Natural killer cell (primary cell): ENCODE measurements around the gene SLC4A4. TPM values are rescaled to one million over a fixed set of nuclear protein-coding genes. Genes with fewer than 3 reads are reported as not detected.

Experiments
- ATAC-seq, 3 donors: fragments of 150-1000 bp in 2 of 3; fragments of 200-7000 bp in 1 of 3; cut with Tn5 transposase; 1 replicate in 1 of 3; 2 replicates in 2 of 3; pipeline ENCODE4 v1.10.0; 2021; ENCODE audit warnings: mild to moderate bottlenecking in 2 of 3, moderate library complexity in 2 of 3
- DNase-seq, 2 donors: peaks; one replicate each; pipeline versions ENCODE4 v3.0.0 to v3.0.0-alpha.2; 2013 to 2021; ENCODE audit warnings: mixed read lengths in 1 of 2
- H3K27ac ChIP-seq: one replicate; pipeline ENCODE4 v1.5.1; 2013; ENCODE audit warnings: mild to moderate bottlenecking, low read length
- H3K27me3 ChIP-seq: one replicate; pipeline ENCODE4 v1.6.1; 2013; ENCODE audit warnings: low read length; ENCODE audit not compliant: control insufficient read depth, insufficient read depth
- H3K36me3 ChIP-seq: one replicate; pipeline ENCODE4 v1.6.1; 2013; ENCODE audit warnings: low read length; ENCODE audit not compliant: control insufficient read depth, insufficient read depth
- H3K4me1 ChIP-seq: one replicate; pipeline ENCODE4 v1.6.1; 2013; ENCODE audit warnings: low read length; ENCODE audit not compliant: control insufficient read depth, insufficient read depth
- H3K4me3 ChIP-seq: one replicate; pipeline ENCODE4 v1.5.1; 2013; ENCODE audit warnings: low read length
- H3K9me3 ChIP-seq: one replicate; pipeline ENCODE4 v1.6.1; 2013; ENCODE audit warnings: low read length; ENCODE audit not compliant: control insufficient read depth, insufficient read depth
- H3K27ac Mint-ChIP-seq, 2 donors: one replicate each; pipeline ENCODE4 v1.8.0; 2022; ENCODE audit warnings: mild to moderate bottlenecking in 2 of 2, mixed read lengths in 2 of 2, moderate library complexity in 1 of 2
- H3K27me3 Mint-ChIP-seq, 2 donors: one replicate each; pipeline ENCODE4 v1.8.0; 2022; ENCODE audit warnings: low read depth in 2 of 2, mixed read lengths in 2 of 2
- H3K36me3 Mint-ChIP-seq: one replicate; pipeline ENCODE4 v1.8.0; 2022; ENCODE audit warnings: mixed read lengths
- H3K4me1 Mint-ChIP-seq, 2 donors: one replicate each; pipeline ENCODE4 v1.8.0; 2022; ENCODE audit warnings: mixed read lengths in 2 of 2
- H3K4me3 Mint-ChIP-seq: one replicate; pipeline ENCODE4 v1.8.0; 2022; ENCODE audit warnings: mild to moderate bottlenecking, moderate library complexity, mixed read lengths
- H3K9me3 Mint-ChIP-seq, 2 donors: one replicate each; pipeline ENCODE4 v1.8.0; 2022; ENCODE audit warnings: mixed read lengths in 2 of 2
- WGBS: methylation state at CpG from one replicate; pipeline ENCODE4 v1.1.7; 2013; ENCODE audit warnings: missing lambda C conversion rate; ENCODE audit not compliant: insufficient coverage; 5-methylcytosine and 5-hydroxymethylcytosine counted together
- intact Hi-C: fragments of 100-400 bp; cut with micrococcal nuclease; formaldehyde crosslinking; loops from one replicate; pipeline ENCODE4 v1.14.2; 2022
- total RNA-seq, 4 donors: library from RNA; stranded (reverse); fragments of 120-200 nt in 1 of 4; gene quantifications; one replicate each; pipeline versions ENCODE4 v1.2.3 to v1.2.4, GENCODE V29; 2013 to 2022
- TF ChIP-seq, protein P1 (sequence below): fragments of 200-600 bp; IDR thresholded peaks from one replicate; pipeline ENCODE4 v1.8.0; 2022; ENCODE audit warnings: antibody characterized with exemption

SLC4A4 gene
- total RNA-seq, 3 donors from 2014 or later (not counting 1 experiment from before 2014, with no cell fraction given) = 17.9 to 20.4 (median 19.1) TPM

- no peak overlapping the region for H3K27ac ChIP-seq
- no peaks in the 10 kb centered on the region for H3K4me1 ChIP-seq
- no peaks in the 10 kb centered on the region for H3K9me3 ChIP-seq
- intact Hi-C loops = no loop called here
- ATAC-seq (no peak), DNase-seq (no peak)
- H3K4me1 Mint-ChIP-seq = no peaks in the 10 kb centered on the region
- H3K9me3 Mint-ChIP-seq = no peaks in the 10 kb centered on the region
- H3K36me3 ChIP-seq = peaks cover 4% of the 10 kb centered on the region
- H3K4me3 Mint-ChIP-seq = no peak overlapping the region
- H3K36me3 Mint-ChIP-seq = no peaks in the 10 kb centered on the region
- H3K4me3 ChIP-seq = no peak overlapping the region
- no peak overlapping the region for H3K27ac Mint-ChIP-seq
- H3K27me3 ChIP-seq = no peaks in the 10 kb centered on the region
- 92% methylated on average over 2 of the region's 3 CpGs for WGBS
- no peaks in the 10 kb centered on the region for H3K27me3 Mint-ChIP-seq
- TF ChIP-seq, protein P1, sequence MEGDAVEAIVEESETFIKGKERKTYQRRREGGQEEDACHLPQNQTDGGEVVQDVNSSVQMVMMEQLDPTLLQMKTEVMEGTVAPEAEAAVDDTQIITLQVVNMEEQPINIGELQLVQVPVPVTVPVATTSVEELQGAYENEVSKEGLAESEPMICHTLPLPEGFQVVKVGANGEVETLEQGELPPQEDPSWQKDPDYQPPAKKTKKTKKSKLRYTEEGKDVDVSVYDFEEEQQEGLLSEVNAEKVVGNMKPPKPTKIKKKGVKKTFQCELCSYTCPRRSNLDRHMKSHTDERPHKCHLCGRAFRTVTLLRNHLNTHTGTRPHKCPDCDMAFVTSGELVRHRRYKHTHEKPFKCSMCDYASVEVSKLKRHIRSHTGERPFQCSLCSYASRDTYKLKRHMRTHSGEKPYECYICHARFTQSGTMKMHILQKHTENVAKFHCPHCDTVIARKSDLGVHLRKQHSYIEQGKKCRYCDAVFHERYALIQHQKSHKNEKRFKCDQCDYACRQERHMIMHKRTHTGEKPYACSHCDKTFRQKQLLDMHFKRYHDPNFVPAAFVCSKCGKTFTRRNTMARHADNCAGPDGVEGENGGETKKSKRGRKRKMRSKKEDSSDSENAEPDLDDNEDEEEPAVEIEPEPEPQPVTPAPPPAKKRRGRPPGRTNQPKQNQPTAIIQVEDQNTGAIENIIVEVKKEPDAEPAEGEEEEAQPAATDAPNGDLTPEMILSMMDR = no peak
Observed at GRCh38 chr4:71571346-71571745, 232.5 kb downstream of the SLC4A4 start.

DNA sequence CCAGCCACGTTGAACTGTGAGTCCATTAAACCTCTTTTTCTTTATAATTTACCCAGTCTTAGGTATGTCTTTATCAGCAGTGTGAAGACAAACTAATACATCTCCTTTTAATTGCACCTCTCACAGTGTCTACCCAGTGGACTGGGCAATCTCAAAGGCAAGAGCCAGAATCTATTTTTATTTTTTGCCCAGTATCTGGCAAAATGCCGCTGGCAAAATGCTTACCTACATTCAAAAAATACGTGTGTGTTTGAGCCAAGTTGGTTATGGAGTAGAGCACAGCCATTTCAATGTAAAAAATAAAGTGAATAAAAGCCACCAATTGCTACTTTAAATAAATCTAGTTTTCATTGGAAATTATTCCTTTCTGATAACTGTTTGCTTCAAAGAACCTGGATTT is 245.2 kb downstream of the SLC4A4 start:
- Mint-ChIP-seq H3K4me3 (no peak overlapping the region), H3K27ac (no peak overlapping the region), H3K36me3 (peaks cover 7% of the 10 kb centered on the region), H3K4me1 (no peaks in the 10 kb centered on the region), H3K9me3 (peaks cover 2 to 5% of the 10 kb centered on the region in 2 donors), H3K27me3 (no peaks in the 10 kb centered on the region)
- no peaks in the 10 kb centered on the region for H3K27me3 ChIP-seq
- H3K9me3 ChIP-seq = no peaks in the 10 kb centered on the region
- no peaks in the 10 kb centered on the region for H3K36me3 ChIP-seq
- TF ChIP-seq, protein P1 = no peak
- ATAC-seq = no peak
- DNase-seq = no peak
- H3K4me3 ChIP-seq = no peak overlapping the region
- 45% methylated on average over 1 of the region's 3 CpGs for WGBS
- intact Hi-C loops = no loop called here
- no peaks in the 10 kb centered on the region for H3K4me1 ChIP-seq
- no peak overlapping the region for H3K27ac ChIP-seq

- Mint-ChIP-seq H3K27ac (no peak overlapping the region), H3K9me3 (peaks cover 4 to 8% of the 10 kb centered on the region in 2 donors), H3K36me3 (peaks cover 7% of the 10 kb centered on the region), H3K27me3 (no peaks in the 10 kb centered on the region), H3K4me3 (no peak overlapping the region), H3K4me1 (no peaks in the 10 kb centered on the region)
- DNase-seq (no peak), ATAC-seq (no peak)
- no peaks in the 10 kb centered on the region for H3K9me3 ChIP-seq
- no peak overlapping the region for H3K27ac ChIP-seq
- TF ChIP-seq, protein P1 = no peak
- intact Hi-C loops = no loop called here
- H3K27me3 ChIP-seq = no peaks in the 10 kb centered on the region
- H3K4me3 ChIP-seq = no peak overlapping the region
- H3K36me3 ChIP-seq = no peaks in the 10 kb centered on the region
- no peaks in the 10 kb centered on the region for H3K4me1 ChIP-seq
- WGBS = 80% methylated on average over 1 of the region's 1 CpG
Observed at GRCh38 chr4:71584585-71584984, 245.8 kb downstream of the SLC4A4 start.

GRCh38 chr4:71586087-71586763 is 247.4 kb downstream of the SLC4A4 start:
- peaks cover under 1% of the 10 kb centered on the region for H3K36me3 Mint-ChIP-seq
- Histone ChIP-seq H3K4me3 (no peak overlapping the region), H3K27me3 (no peaks in the 10 kb centered on the region), H3K9me3 (no peaks in the 10 kb centered on the region), H3K36me3 (no peaks in the 10 kb centered on the region), H3K27ac (no peak overlapping the region), H3K4me1 (no peaks in the 10 kb centered on the region)
- DNase-seq (no peak), ATAC-seq (no peak)
- no peak overlapping the region for H3K27ac Mint-ChIP-seq
- H3K4me3 Mint-ChIP-seq = no peak overlapping the region
- no peaks in the 10 kb centered on the region for H3K27me3 Mint-ChIP-seq
- intact Hi-C loops = no loop called here
- peaks cover 4 to 6% of the 10 kb centered on the region in 2 donors for H3K9me3 Mint-ChIP-seq
- TF ChIP-seq, protein P1 = no peak
- WGBS = 100% methylated on average over 1 of the region's 4 CpGs
- H3K4me1 Mint-ChIP-seq = no peaks in the 10 kb centered on the region
